HepG2 (cell line): ENCODE data around the gene FCAMR. TPM values are rescaled to one million over a fixed set of nuclear protein-coding genes. Genes with fewer than 3 reads are reported as not detected.

ENCODE experiments used
- ATF7 ChIP-seq, 2 experiments: fragments of 450-650 bp in 1 of 2; sonication (generic) in 1 of 2; formaldehyde crosslinking in 1 of 2; IDR thresholded peaks; 2 replicates each; pipeline versions ENCODE4 v1.4.0 to v1.6.1; 2016 to 2020; ENCODE audit warnings: antibody characterized with exemption in 1 of 2, mild to moderate bottlenecking in 1 of 2, missing genetic modification reagents in 1 of 2
- BRD4 ChIP-seq: sonication (generic); formaldehyde crosslinking; IDR thresholded peaks from 2 replicates; pipeline ENCODE4 v1.4.0; 2020; ENCODE audit warnings: missing genetic modification reagents
- FLYWCH1 ChIP-seq: sonication (generic); formaldehyde crosslinking; IDR thresholded peaks from 2 replicates; pipeline ENCODE4 v1.8.1; 2023; ENCODE audit warnings: mild to moderate bottlenecking, missing genetic modification reagents
- GLMP ChIP-seq: sonication (generic); formaldehyde crosslinking; IDR thresholded peaks from 2 replicates; pipeline ENCODE4 v1.9.0; 2021; ENCODE audit warnings: missing genetic modification reagents, mild to moderate bottlenecking, borderline replicate concordance
- HNF4G ChIP-seq, 2 experiments: sonication (generic) in 1 of 2; formaldehyde crosslinking in 1 of 2; IDR thresholded peaks; 2 replicates each; pipeline versions ENCODE4 v1.4.0 to v1.6.1; 2011 to 2020; ENCODE audit warnings: borderline replicate concordance in 2 of 2, low read depth in 2 of 2, mild to moderate bottlenecking in 2 of 2, low read length in 1 of 2, missing genetic modification reagents in 1 of 2, moderate library complexity in 1 of 2
- KDM5B ChIP-seq: sonication (generic); formaldehyde crosslinking; IDR thresholded peaks from 2 replicates; pipeline ENCODE4 v1.4.0; 2020; ENCODE audit warnings: missing genetic modification reagents, mild to moderate bottlenecking, borderline replicate concordance
- MED8 ChIP-seq: sonication (generic); formaldehyde crosslinking; IDR thresholded peaks from 2 replicates; pipeline ENCODE4 v1.8.1; 2023; ENCODE audit warnings: mild to moderate bottlenecking, missing genetic modification reagents; ENCODE audit not compliant: insufficient replicate concordance
- MTA1 ChIP-seq: sonication (generic); formaldehyde crosslinking; IDR thresholded peaks from 2 replicates; pipeline ENCODE4 v1.4.0; 2020; ENCODE audit warnings: missing genetic modification reagents, mild to moderate bottlenecking, borderline replicate concordance
- NFE2 ChIP-seq: sonication (generic); formaldehyde crosslinking; IDR thresholded peaks from 2 replicates; pipeline ENCODE4 v1.4.0; 2020; ENCODE audit warnings: missing genetic modification reagents
- PAX8 ChIP-seq: sonication (generic); formaldehyde crosslinking; IDR thresholded peaks from 2 replicates; pipeline ENCODE4 v1.8.0; 2022; ENCODE audit warnings: mild to moderate bottlenecking, missing genetic modification reagents, borderline replicate concordance
- RBM22 ChIP-seq: fragments of 200-400 bp; formaldehyde crosslinking; optimal IDR thresholded peaks from 2 replicates; pipeline ENCODE3; 2017; ENCODE audit warnings: mild to moderate bottlenecking, low read length, moderate library complexity
- ZFP1 ChIP-seq: IDR thresholded peaks from 2 replicates; pipeline ENCODE4 v1.6.1; 2016
- ZKSCAN5 ChIP-seq: sonication (generic); formaldehyde crosslinking; IDR thresholded peaks from 2 replicates; pipeline ENCODE4 v1.5.1; 2020; ENCODE audit warnings: mild to moderate bottlenecking, missing genetic modification reagents
- ZNF264 ChIP-seq: sonication (generic); formaldehyde crosslinking; IDR thresholded peaks from 2 replicates; pipeline ENCODE4 v1.4.0; 2020; ENCODE audit warnings: missing genetic modification reagents
- ZNF432 ChIP-seq: sonication (generic); formaldehyde crosslinking; IDR thresholded peaks from 2 replicates; pipeline ENCODE4 v1.5.0; 2020; ENCODE audit warnings: missing genetic modification reagents, mild to moderate bottlenecking, borderline replicate concordance
- ZNF619 ChIP-seq: sonication (generic); formaldehyde crosslinking; IDR thresholded peaks from 2 replicates; pipeline ENCODE4 v1.4.0; 2020; ENCODE audit warnings: mild to moderate bottlenecking, missing genetic modification reagents
- ZNF746 ChIP-seq: sonication (generic); formaldehyde crosslinking; IDR thresholded peaks from 2 replicates; pipeline ENCODE4 v1.8.0; 2022; ENCODE audit warnings: mild to moderate bottlenecking, missing genetic modification reagents
- polyA plus RNA-seq, 8 experiments: library from polyadenylated mRNA; depleted of rRNA in 3 of 8; stranded (reverse) in 7 of 8; unstranded in 1 of 8; fragments of >200 nt; fragmentation: Illumina TruSeq in 4 of 8; extraction: Trizol in 4 of 8; gene quantifications; 2 replicates each; pipeline versions ENCODE4 v1.2.1 to v1.2.3, GENCODE V29; 2011 to 2016; ENCODE audit warnings: low read depth in 4 of 8, missing spikeins in 1 of 8, mixed read lengths in 1 of 8; ENCODE audit not compliant: insufficient read depth in 1 of 8
- total RNA-seq, 5 experiments: library from RNA; depleted of rRNA; stranded (reverse); fragments of >200 nt; fragmentation: Illumina TruSeq; extraction: Trizol; gene quantifications; 2 replicates each; pipeline ENCODE4 v1.2.3, GENCODE V29; 2016; ENCODE audit warnings: low read depth in 1 of 5
- TF ChIP-seq, protein P1 (sequence below): sonication (generic); formaldehyde crosslinking; IDR thresholded peaks from 2 replicates; pipeline ENCODE4 v1.4.0; 2020; ENCODE audit warnings: low read depth, mild to moderate bottlenecking, missing genetic modification reagents
- TF ChIP-seq, protein P2 (sequence below): sonication (generic); formaldehyde crosslinking; IDR thresholded peaks from 2 replicates; pipeline ENCODE4 v1.4.0; 2020; ENCODE audit warnings: missing genetic modification reagents
- TF ChIP-seq, protein P3 (sequence below): sonication (generic); formaldehyde crosslinking; IDR thresholded peaks from 2 replicates; pipeline ENCODE4 v1.8.0; 2022; ENCODE audit warnings: mild to moderate bottlenecking, missing genetic modification reagents, moderate library complexity
- TF ChIP-seq, protein P4 (sequence below): sonication (generic); formaldehyde crosslinking; IDR thresholded peaks from 2 replicates; pipeline ENCODE4 v1.5.0; 2020; ENCODE audit warnings: mild to moderate bottlenecking, missing genetic modification reagents

Gene FCAMR
- total and polyA plus RNA-seq, 2 of the 13 experiments (the other 11 are each of a cell fraction or from before 2014, with no cell fraction given), result not detected

- TF ChIP-seq FLYWCH1 (CRISPR knock-in tag) (no peak), NFE2 (CRISPR knock-in tag) (no peak), GLMP (CRISPR knock-in tag) (no peak), MED8 (CRISPR knock-in tag) (no peak), RBM22 (no peak), ZNF432 (no peak), ATF7 (IDR thresholded peaks at IDR 0.05) (no peak), ATF7 (CRISPR knock-in tag; IDR thresholded peaks at IDR 0.05) (no peak), MTA1 (no peak), PAX8 (CRISPR knock-in tag) (no peak), ZKSCAN5 (CRISPR knock-in tag) (no peak), ZNF746 (CRISPR knock-in tag) (no peak), BRD4 (CRISPR knock-in tag) (no peak), ZNF264 (CRISPR knock-in tag) (no peak), ZNF619 (CRISPR knock-in tag) (no peak), ZFP1 (CRISPR knock-in tag) (no peak), HNF4G (IDR thresholded peaks at IDR 0.05; ENCODE audit: borderline replicate concordance, low read depth, low read length) (no peak), HNF4G (CRISPR knock-in tag; IDR thresholded peaks at IDR 0.05; ENCODE audit: borderline replicate concordance, low read depth) (no peak), KDM5B (no peak)
- TF ChIP-seq, protein P1, sequence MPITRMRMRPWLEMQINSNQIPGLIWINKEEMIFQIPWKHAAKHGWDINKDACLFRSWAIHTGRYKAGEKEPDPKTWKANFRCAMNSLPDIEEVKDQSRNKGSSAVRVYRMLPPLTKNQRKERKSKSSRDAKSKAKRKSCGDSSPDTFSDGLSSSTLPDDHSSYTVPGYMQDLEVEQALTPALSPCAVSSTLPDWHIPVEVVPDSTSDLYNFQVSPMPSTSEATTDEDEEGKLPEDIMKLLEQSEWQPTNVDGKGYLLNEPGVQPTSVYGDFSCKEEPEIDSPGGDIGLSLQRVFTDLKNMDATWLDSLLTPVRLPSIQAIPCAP (CRISPR knock-in tag), result no peak
- TF ChIP-seq, protein P2, sequence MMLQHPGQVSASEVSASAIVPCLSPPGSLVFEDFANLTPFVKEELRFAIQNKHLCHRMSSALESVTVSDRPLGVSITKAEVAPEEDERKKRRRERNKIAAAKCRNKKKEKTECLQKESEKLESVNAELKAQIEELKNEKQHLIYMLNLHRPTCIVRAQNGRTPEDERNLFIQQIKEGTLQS (CRISPR knock-in tag), result no peak
- TF ChIP-seq, protein P3, sequence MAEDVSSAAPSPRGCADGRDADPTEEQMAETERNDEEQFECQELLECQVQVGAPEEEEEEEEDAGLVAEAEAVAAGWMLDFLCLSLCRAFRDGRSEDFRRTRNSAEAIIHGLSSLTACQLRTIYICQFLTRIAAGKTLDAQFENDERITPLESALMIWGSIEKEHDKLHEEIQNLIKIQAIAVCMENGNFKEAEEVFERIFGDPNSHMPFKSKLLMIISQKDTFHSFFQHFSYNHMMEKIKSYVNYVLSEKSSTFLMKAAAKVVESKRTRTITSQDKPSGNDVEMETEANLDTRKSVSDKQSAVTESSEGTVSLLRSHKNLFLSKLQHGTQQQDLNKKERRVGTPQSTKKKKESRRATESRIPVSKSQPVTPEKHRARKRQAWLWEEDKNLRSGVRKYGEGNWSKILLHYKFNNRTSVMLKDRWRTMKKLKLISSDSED, result no peak
- TF ChIP-seq, protein P4, sequence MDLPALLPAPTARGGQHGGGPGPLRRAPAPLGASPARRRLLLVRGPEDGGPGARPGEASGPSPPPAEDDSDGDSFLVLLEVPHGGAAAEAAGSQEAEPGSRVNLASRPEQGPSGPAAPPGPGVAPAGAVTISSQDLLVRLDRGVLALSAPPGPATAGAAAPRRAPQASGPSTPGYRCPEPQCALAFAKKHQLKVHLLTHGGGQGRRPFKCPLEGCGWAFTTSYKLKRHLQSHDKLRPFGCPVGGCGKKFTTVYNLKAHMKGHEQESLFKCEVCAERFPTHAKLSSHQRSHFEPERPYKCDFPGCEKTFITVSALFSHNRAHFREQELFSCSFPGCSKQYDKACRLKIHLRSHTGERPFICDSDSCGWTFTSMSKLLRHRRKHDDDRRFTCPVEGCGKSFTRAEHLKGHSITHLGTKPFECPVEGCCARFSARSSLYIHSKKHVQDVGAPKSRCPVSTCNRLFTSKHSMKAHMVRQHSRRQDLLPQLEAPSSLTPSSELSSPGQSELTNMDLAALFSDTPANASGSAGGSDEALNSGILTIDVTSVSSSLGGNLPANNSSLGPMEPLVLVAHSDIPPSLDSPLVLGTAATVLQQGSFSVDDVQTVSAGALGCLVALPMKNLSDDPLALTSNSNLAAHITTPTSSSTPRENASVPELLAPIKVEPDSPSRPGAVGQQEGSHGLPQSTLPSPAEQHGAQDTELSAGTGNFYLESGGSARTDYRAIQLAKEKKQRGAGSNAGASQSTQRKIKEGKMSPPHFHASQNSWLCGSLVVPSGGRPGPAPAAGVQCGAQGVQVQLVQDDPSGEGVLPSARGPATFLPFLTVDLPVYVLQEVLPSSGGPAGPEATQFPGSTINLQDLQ (CRISPR knock-in tag), result no peak
Measured at GRCh38 chr1:206935491-206936067, 34.7 kb downstream of the FCAMR start (continued).
